ENCODE data around the gene VWA5B2. TPM values are rescaled to one million over a fixed set of nuclear protein-coding genes. Genes with fewer than 3 reads are reported as not detected.

VWA5B2 gene
- total RNA-seq: 0.32 TPM

DNA sequence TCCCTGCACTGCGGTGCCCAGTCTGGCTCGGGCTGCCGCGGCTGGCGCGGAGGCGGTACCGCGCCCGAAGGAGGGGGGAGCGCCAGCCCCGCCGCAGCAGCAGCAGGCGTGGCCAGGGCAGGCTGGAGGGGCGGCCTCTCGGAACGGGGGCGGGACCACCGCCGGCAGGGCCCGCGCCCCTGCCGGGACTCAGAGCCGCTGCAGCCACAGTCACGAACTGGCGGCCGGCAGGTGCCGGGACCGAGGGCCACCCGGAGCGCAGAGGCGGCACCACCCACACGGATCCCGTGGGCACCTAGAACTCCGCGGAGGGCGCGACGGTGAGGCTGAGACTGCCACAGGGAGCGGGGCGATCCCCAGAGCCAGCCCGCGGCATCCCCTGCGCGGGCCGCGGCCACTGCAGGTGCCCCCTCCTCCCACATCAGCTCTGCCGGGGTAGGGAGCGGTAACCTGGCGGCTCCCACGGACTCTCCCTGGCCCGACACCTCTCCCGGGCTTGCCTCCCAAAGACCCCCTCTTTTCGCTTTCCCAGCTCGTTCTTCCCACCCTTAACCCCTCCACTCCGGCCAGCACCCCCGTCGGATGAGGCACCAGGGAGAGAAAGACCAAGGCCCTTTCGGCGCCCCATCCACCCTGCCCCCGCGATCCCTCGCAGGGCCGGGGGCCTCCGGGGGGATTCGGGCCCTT, at the start of gene VWA5B2:
Gene VWA5B2 (plus strand): TSS at position 192 of the 687 bp plus-strand sequence. CDS start 944 bp downstream, outside the sequence.
- DNase-seq (ENCODE audit: low spot score in 2 of 2): no peak
- H3K27ac ChIP-seq: no peak within 1 kb of the TSS
- TF ChIP-seq, protein P1, sequence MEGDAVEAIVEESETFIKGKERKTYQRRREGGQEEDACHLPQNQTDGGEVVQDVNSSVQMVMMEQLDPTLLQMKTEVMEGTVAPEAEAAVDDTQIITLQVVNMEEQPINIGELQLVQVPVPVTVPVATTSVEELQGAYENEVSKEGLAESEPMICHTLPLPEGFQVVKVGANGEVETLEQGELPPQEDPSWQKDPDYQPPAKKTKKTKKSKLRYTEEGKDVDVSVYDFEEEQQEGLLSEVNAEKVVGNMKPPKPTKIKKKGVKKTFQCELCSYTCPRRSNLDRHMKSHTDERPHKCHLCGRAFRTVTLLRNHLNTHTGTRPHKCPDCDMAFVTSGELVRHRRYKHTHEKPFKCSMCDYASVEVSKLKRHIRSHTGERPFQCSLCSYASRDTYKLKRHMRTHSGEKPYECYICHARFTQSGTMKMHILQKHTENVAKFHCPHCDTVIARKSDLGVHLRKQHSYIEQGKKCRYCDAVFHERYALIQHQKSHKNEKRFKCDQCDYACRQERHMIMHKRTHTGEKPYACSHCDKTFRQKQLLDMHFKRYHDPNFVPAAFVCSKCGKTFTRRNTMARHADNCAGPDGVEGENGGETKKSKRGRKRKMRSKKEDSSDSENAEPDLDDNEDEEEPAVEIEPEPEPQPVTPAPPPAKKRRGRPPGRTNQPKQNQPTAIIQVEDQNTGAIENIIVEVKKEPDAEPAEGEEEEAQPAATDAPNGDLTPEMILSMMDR (IDR thresholded peaks at IDR 0.05): peak; percentile 14 to 46 (median 33)

DNA sequence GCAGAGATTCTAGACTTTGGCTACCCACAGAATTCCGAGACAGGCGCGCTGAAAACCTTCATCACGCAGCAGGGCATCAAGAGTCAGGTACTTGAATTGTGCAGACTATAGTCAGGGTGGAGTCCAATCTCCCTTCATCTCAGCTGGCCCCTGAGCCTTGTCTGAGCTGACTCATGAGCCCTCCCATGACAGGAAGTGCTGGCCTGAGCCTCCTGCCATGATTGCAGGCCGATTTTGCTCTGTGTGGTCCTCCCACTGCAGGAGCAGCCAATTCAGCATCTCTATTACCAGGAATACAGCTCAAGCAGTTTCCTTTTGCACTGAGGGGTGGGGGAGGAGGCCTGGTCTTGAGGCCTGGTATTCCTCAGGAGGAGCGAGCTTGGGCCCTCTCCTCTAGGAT, 49.2 kb upstream of the VWA5B2 start:
- no peaks in the 10 kb centered on the region for H3K9me3 ChIP-seq
- intact Hi-C loops (cut with DNase I): no loop called here
- peaks cover 7 to 19% of the 10 kb centered on the region in 2 donors for H3K4me1 ChIP-seq
- TF ChIP-seq, protein P1 (IDR thresholded peaks at IDR 0.05): no peak
- H3K4me3 ChIP-seq: no peak overlapping the region
- no peak overlapping the region for H3K27ac ChIP-seq
- peaks cover 69 to 70% of the 10 kb centered on the region in 2 donors for H3K36me3 ChIP-seq
- H3K27me3 ChIP-seq: no peaks in the 10 kb centered on the region
- peak in 1 of 2 donors; percentile 60 for DNase-seq (ENCODE audit: low spot score in 2 of 2)

More for the DNA sequence above, at the start of gene VWA5B2:
- intact Hi-C loops (cut with DNase I): no loop called here
- Histone ChIP-seq H3K4me3 (peak within 1 kb of the TSS; percentile 66 to 76), H3K36me3 (no peaks in the 10 kb centered on the region), H3K4me1 (peaks cover 10% of the 10 kb centered on the region in 2 donors), H3K9me3 (no peaks in the 10 kb centered on the region), H3K27me3 (peaks cover 25% of the 10 kb centered on the region)

DNA sequence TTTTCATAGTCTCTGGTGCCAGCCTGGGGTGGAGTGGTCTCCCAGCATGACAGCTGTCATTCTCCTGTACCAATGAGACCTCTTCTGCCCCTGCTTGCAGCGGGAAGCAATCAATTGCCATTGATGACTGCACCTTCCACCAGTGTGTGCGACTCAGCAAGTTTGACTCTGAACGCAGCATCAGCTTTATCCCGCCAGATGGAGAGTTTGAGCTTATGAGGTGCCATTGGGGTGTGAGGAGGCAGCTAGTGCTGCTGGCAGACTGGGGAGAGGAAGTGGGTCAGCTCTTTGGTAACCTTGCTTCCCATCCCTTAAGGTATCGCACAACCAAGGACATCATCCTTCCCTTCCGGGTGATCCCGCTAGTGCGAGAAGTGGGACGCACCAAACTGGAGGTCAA, 47.8 kb upstream of the VWA5B2 start:
- Histone ChIP-seq H3K27me3 (no peaks in the 10 kb centered on the region), H3K4me1 (peaks cover 7 to 15% of the 10 kb centered on the region in 2 donors), H3K36me3 (peaks cover 69 to 70% of the 10 kb centered on the region in 2 donors), H3K9me3 (no peaks in the 10 kb centered on the region), H3K4me3 (no peak overlapping the region), H3K27ac (no peak overlapping the region)
- no peak for DNase-seq (ENCODE audit: low spot score in 2 of 2)
- TF ChIP-seq, protein P1 (IDR thresholded peaks at IDR 0.05): no peak
- intact Hi-C loops (cut with DNase I): no loop called here

DNA sequence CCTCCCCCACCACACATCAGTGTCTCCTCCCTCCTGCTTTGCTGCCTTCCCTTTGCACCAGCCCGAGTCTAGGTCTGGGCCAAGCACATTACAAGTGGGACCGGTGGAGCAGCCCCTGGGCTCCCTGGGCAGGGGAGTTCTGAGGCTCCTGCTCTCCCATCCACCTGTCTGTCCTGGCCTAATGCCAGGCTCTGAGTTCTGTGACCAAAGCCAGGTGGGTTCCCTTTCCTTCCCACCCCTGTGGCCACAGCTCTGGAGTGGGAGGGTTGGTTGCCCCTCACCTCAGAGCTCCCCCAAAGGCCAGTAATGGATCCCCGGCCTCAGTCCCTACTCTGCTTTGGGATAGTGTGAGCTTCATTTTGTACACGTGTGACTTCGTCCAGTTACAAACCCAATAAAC, 45.7 kb upstream of the VWA5B2 start:
- peaks cover 58 to 66% of the 10 kb centered on the region in 2 donors for H3K36me3 ChIP-seq
- TF ChIP-seq, protein P1 (IDR thresholded peaks at IDR 0.05): no peak
- no peak for DNase-seq (ENCODE audit: low spot score in 2 of 2)
- no peaks in the 10 kb centered on the region for H3K27me3 ChIP-seq
- intact Hi-C loops (cut with DNase I): loop anchor here (2.0 kb wide), 1 partner anchor 49 kb away; the partner anchor contains the start of gene EIF2B5
- no peak overlapping the region for H3K4me3 ChIP-seq
- no peak overlapping the region for H3K27ac ChIP-seq
- H3K4me1 ChIP-seq: peaks cover 0 to 16% of the 10 kb centered on the region in 2 donors
- no peaks in the 10 kb centered on the region for H3K9me3 ChIP-seq

DNA sequence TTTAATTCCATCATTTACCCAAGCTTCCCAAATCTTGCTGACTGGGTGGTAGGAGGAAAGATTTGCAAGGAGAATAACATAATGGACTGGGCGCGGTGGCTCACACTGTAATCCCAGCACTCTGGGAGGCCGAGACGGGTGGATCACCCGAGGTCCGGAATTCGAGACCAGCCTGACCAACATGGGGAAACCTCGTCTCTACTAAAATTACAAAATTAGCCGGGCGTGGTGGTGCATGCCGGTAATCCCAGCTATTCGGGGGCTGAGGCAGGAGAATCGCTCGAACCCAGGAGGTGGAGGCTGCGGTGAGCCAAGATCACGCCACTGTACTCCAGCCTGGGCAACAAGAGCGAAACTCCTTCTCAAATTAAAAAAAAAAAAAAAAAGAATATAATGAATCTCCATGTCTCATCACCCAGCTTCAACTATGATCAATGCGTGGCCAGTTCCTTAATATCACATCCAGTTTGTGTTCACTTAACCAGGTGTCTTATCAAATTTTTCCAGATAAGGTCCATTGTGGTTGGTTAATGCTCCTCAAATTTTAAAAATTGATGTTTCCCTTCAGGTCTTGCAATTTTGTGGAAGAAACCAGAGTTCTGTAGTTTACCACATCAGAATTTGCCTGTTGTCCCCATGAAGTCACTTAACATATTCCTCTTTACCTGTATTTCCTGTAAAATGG, 44.7 kb upstream of the VWA5B2 start:
- TF ChIP-seq, protein P1 (IDR thresholded peaks at IDR 0.05): no peak
- Histone ChIP-seq H3K4me1 (peaks cover 0 to 16% of the 10 kb centered on the region in 2 donors), H3K36me3 (peaks cover 58 to 66% of the 10 kb centered on the region in 2 donors), H3K4me3 (no peak overlapping the region), H3K27ac (peak overlapping the region; percentile 87 to 93), H3K9me3 (no peaks in the 10 kb centered on the region), H3K27me3 (no peaks in the 10 kb centered on the region)
- DNase-seq (ENCODE audit: low spot score in 2 of 2): no peak
- intact Hi-C loops (cut with DNase I): loop anchor here (1.0 to 5.0 kb wide), 5 partner anchors 28 to 178 kb away; partner anchors contain the start of genes ABCC5, CLCN2, EIF2B5 and FAM131A
